Mucosa of rectum (tissue), 2 donors: ENCODE measurements around the gene ANKRD29.
A peak's percentile ranks its signal among the peaks of the same experiment; 100 is the strongest.

Experiments
- H3K27ac ChIP-seq, 2 donors: one replicate each; pipeline ENCODE4 v1.7.0; 2013; ENCODE audit warnings: inconsistent platforms in 2 of 2, low read depth in 2 of 2, low read length in 2 of 2
- H3K27me3 ChIP-seq, 2 donors: one replicate each; pipeline ENCODE4 v1.7.0; 2013; ENCODE audit warnings: low read length in 2 of 2; ENCODE audit not compliant: control insufficient read depth in 2 of 2, insufficient read depth in 2 of 2
- H3K36me3 ChIP-seq, 2 donors: one replicate each; pipeline ENCODE4 v1.7.0; 2013; ENCODE audit warnings: low read length in 2 of 2; ENCODE audit not compliant: control insufficient read depth in 2 of 2, insufficient read depth in 2 of 2
- H3K4me1 ChIP-seq, 2 donors: one replicate each; pipeline ENCODE4 v1.7.0; 2013; ENCODE audit warnings: low read length in 2 of 2, mild to moderate bottlenecking in 1 of 2; ENCODE audit not compliant: control insufficient read depth in 2 of 2, insufficient read depth in 2 of 2
- H3K4me3 ChIP-seq, 2 donors: one replicate each; pipeline ENCODE4 v1.7.0; 2013; ENCODE audit warnings: low read length in 2 of 2
- H3K9ac ChIP-seq, 2 donors: one replicate each; pipeline ENCODE4 v1.7.0; 2013; ENCODE audit warnings: low read length in 2 of 2, low read depth in 1 of 2, mild to moderate bottlenecking in 1 of 2
- H3K9me3 ChIP-seq, 2 donors: one replicate each; pipeline ENCODE4 v1.7.0; 2013; ENCODE audit warnings: low read length in 2 of 2; ENCODE audit not compliant: control insufficient read depth in 2 of 2
- donor health status: healthy.
- donor health status: Normal muscosa, but diverticular disease.

ANKRD29 gene

DNA sequence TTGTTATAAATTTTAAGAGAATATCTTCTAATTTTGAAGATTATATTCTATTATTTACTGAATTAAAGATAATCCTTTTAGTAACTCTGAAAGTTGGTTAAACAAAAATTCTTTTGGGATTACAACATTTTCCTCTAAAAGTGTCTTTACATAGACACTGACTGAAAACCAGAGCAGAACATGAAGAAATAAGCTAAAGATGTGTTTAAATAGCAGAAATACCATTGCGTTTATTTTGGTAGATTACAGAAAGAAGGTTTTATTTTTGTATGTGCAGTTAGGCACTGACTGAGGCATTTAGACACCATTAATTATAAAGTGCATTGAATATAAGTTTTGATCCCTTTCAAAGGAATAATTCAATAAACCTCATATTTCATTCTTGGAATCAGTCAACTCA, 62.9 kb downstream of the ANKRD29 start:
- no peaks in the 10 kb centered on the region for H3K36me3 ChIP-seq
- no peaks in the 10 kb centered on the region for H3K4me1 ChIP-seq
- H3K27ac ChIP-seq: no peak overlapping the region
- H3K27me3 ChIP-seq: no peaks in the 10 kb centered on the region
- no peak overlapping the region for H3K4me3 ChIP-seq
- no peaks in the 10 kb centered on the region for H3K9me3 ChIP-seq
- no peak overlapping the region for H3K9ac ChIP-seq

DNA sequence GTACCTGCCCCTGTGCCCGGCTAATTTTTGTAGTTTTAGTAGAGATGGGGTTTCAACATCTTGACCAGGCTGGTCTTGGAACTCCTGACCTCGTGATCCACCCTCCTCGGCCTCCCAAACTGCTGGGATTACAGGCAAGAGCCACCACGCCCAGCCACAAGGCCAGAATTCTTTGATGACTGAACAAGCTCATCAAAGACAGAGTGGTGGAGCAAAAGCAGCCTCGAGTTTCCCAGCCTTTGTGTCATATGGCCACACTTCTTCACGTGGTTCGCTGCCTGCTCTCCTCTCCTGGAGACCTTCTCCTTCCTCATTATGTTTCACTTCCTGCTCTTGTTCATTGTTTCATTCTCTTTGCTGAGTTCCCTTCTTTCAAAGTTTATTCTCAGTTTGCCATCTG, 66.5 kb downstream of the ANKRD29 start:
- H3K27ac ChIP-seq: no peak overlapping the region
- H3K27me3 ChIP-seq: no peaks in the 10 kb centered on the region
- H3K9me3 ChIP-seq: no peaks in the 10 kb centered on the region
- no peak overlapping the region for H3K9ac ChIP-seq
- H3K4me1 ChIP-seq: no peaks in the 10 kb centered on the region
- H3K4me3 ChIP-seq: no peak overlapping the region
- no peaks in the 10 kb centered on the region for H3K36me3 ChIP-seq

DNA sequence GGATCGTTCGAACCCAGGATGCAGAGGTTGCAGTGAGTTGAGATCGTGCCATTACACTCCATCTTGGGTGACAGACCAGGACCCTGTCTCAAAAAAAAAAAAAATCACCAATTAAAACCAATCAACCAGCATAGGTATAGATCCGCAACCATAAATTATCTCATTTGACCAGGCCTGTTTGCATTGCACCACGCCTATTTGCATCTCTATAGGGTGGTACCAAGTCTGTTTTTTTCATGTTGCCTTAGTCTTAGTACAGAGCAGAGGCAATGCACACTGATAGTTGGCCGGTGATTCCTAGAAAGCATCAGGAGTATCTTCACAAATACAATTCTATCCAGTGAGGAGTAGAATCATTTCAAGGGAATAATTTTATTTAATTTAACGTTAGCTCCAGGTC, 67.1 kb downstream of the ANKRD29 start:
- Histone ChIP-seq H3K9ac (no peak overlapping the region), H3K27me3 (no peaks in the 10 kb centered on the region), H3K4me1 (no peaks in the 10 kb centered on the region), H3K4me3 (no peak overlapping the region), H3K9me3 (no peaks in the 10 kb centered on the region), H3K36me3 (no peaks in the 10 kb centered on the region), H3K27ac (no peak overlapping the region)

GRCh38 chr18:23593720-23594119, 69.0 kb downstream of the ANKRD29 start:
- Histone ChIP-seq H3K27ac (no peak overlapping the region), H3K36me3 (no peaks in the 10 kb centered on the region), H3K9ac (no peak overlapping the region), H3K27me3 (no peaks in the 10 kb centered on the region), H3K9me3 (no peaks in the 10 kb centered on the region), H3K4me1 (no peaks in the 10 kb centered on the region), H3K4me3 (no peak overlapping the region)

DNA sequence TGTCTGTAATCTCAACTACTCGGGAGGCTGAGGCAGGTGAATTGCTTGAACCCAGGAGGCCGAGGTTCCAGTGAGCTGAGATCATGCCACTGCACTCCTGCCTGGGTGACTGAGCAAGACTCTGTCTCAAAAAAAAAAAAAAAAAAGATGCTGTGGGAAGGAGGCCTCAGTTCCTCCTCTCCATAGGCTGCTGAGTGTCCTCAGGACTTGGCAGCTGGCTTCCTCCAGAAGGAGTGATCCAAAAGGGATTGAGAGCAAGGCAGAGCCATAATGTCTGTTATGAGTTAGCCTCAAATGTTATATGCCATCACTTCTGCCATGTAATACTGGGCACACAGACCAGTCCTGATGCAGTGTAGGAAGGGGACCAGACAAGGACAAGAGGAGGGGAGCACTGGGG, 69.8 kb downstream of the ANKRD29 start:
- H3K9me3 ChIP-seq: no peaks in the 10 kb centered on the region
- H3K27ac ChIP-seq: no peak overlapping the region
- H3K4me1 ChIP-seq: no peaks in the 10 kb centered on the region

DNA sequence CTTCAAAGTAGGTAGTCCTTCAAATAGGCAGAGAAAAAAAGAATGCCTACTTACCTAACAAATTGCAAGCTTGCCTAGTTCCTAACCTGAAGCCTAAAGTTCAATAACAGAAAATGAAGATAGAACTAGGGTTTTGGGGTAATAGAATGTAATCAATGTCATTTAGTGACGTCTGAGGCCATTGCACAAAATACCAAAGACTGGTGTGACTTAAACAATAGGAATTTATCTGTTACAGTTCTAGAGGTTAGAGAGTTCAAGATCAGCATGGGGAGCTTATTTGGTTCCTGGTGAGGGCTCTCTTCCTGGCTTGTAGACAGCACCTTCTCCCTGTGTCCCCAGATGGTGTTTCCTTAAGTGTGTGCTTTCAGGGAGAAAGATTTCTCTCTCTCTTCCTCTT, 71.7 kb downstream of the ANKRD29 start:
- Histone ChIP-seq H3K27ac (no peak overlapping the region), H3K9me3 (no peaks in the 10 kb centered on the region), H3K4me3 (no peak overlapping the region)

More for the DNA sequence above, 69.8 kb downstream of the ANKRD29 start:
- H3K9ac ChIP-seq: no peak overlapping the region
- no peaks in the 10 kb centered on the region for H3K27me3 ChIP-seq
- H3K36me3 ChIP-seq: no peaks in the 10 kb centered on the region
- no peak overlapping the region for H3K4me3 ChIP-seq

DNA sequence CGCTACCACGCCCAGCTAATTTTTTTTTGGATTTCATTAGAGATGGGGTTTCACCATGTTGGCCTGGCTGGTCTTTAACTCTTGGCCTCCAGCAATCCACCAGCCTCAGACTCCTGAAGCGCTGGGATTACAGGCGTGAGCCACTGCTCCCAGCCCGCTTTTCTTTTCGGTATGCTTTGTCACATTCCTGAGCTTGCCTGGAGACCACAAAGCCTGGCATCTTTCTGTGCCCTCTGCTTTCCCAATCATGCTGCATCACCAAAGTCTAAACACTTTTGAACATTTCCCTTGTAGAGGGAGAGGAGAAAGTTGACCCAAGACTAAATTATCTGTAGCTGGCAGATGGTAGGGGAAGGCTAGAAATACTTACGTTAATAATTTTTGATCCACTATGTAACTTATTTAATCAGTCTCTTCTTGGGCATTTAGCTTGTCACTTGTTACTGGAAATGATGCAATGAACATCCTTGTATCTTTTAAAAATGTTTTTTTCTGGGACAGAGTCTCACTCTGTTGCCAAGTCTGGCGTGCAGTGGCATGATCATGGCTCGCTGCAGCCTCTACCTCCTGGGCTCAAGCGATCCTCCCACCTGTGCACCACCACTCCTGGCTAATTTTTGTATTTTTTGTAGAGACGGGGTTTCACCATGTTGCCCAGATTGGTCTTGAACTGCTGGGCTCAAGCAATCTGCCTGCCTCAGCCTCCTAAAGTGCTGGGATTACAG, 73.7 kb downstream of the ANKRD29 start:
- H3K27ac ChIP-seq: no peak overlapping the region
- H3K4me1 ChIP-seq: peaks cover 13% of the 10 kb centered on the region in 2 donors
- H3K9ac ChIP-seq: no peak overlapping the region
- no peaks in the 10 kb centered on the region for H3K9me3 ChIP-seq
- H3K4me3 ChIP-seq: no peak overlapping the region
- H3K36me3 ChIP-seq: no peaks in the 10 kb centered on the region
- no peaks in the 10 kb centered on the region for H3K27me3 ChIP-seq

More for the DNA sequence above, 71.7 kb downstream of the ANKRD29 start:
- Histone ChIP-seq H3K9ac (no peak overlapping the region), H3K36me3 (no peaks in the 10 kb centered on the region), H3K4me1 (peaks cover 5% of the 10 kb centered on the region in 2 donors), H3K27me3 (no peaks in the 10 kb centered on the region)

DNA sequence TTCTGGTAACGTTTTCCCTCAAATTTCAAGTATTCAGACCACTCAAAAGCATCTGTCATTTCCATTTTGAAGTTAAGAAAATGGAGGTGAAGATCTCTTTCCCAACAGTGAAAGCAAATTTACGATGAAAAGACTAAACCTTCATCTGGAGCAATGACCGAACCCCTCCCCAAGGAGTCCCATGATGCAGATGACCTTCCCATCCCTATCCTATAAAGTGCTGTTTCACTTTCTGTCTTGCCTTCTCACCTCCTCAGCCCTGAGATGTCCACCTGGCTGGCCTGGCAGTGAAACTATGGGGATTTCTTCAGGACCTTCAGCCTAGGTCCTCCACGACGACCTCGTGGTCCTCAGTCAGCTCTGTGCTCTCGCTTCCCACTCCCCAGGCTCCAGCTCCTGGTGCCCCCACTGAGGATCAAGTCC, 75.5 kb downstream of the ANKRD29 start:
- peak overlapping the region; percentile 40 to 65 for H3K4me3 ChIP-seq
- H3K27ac ChIP-seq: peak overlapping the region; percentile 99
- peak overlapping the region; percentile 61 to 99 for H3K9ac ChIP-seq
- H3K9me3 ChIP-seq: no peaks in the 10 kb centered on the region
- no peaks in the 10 kb centered on the region for H3K36me3 ChIP-seq
- peaks cover 13% of the 10 kb centered on the region in 2 donors for H3K4me1 ChIP-seq
- H3K27me3 ChIP-seq: no peaks in the 10 kb centered on the region

DNA sequence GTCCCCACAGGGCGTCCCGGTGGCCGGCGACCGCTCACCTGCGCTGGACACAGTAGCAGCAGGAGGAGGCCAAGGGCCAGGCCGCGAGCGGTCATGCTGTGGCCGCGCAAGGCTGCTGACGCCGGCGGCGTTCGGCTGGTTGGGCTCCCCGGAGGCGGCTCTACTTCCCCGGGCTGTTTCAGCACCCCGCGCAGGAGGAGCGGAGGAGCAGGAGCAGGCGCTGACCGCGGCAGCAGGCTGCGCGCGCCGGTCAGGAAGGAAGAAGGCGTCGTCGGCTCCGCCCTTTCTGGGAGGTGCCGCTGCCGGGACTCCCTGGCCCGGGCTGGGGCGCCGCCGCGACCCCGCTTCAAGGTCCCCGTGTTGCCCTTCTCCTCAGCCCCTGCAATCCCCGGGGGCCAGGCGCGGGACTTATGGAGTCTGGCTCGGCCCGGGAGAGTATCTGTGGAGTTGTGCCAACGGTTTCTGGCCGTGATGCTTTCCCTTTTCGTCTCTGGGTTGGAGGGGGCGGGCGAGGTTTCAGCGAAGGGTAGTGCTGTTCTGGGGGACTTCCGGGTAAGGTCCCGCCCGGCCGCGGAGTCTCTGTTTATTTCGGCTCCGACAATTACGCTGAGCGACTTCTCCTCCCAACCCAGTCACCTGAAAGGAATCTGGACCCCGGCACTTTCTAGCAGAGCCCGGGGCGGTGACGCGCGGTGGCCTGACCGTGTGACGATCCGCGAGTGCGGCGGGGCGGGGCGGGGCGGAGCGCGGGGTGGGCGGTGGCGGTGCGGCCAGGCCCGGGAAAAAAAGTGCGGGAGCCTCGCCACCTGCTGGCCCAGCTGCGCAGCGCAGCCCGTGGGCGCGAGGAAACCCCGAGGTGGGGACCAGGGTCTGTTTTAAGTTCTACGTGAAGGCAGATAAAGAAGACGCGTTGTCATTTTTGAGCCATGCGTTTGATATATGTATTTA, 76.2 kb downstream of the ANKRD29 start, which contains the start of gene NPC1:
Gene NPC1 (minus strand): TSS at position 258 of the 948 bp plus-strand sequence. CDS start 163 bp downstream, at position 95.
- no peaks in the 10 kb centered on the region for H3K27me3 ChIP-seq
- no peaks in the 10 kb centered on the region for H3K9me3 ChIP-seq
- H3K27ac ChIP-seq: peak within 1 kb of the TSS; percentile 99
- H3K9ac ChIP-seq: peak within 1 kb of the TSS; percentile 88 to 99
- peaks cover 13 to 16% of the 10 kb centered on the region in 2 donors for H3K4me1 ChIP-seq
- peak within 1 kb of the TSS; percentile 89 to 94 for H3K4me3 ChIP-seq
- H3K36me3 ChIP-seq: no peaks in the 10 kb centered on the region

- Histone ChIP-seq H3K9me3 (no peaks in the 10 kb centered on the region), H3K4me1 (peaks cover 15 to 21% of the 10 kb centered on the region in 2 donors), H3K36me3 (no peaks in the 10 kb centered on the region), H3K9ac (peak overlapping the region; percentile 88 to 99), H3K27me3 (no peaks in the 10 kb centered on the region), H3K4me3 (peak overlapping the region; percentile 89 to 94), H3K27ac (peak overlapping the region; percentile 99)
Observed at GRCh38 chr18:23585897-23586248, 76.8 kb downstream of the ANKRD29 start.
